H1 (cell line): ENCODE measurements around the gene PLB1. TPM values are rescaled to one million over a fixed set of nuclear protein-coding genes. Genes with fewer than 3 reads are reported as not detected.

Source experiments
- CTCF ChIA-PET: fragments of 300-600 bp; sonication (Branson Sonifier 250); formaldehyde crosslinking; loops from one replicate; lab custom pipeline; 2021; ENCODE audit not compliant: partially characterized antibody; lab: Charles Lee
- POLR2A ChIA-PET: fragments of 300-600 bp; sonication (Branson Sonifier 250); formaldehyde crosslinking; loops from one replicate; lab custom pipeline; 2021; ENCODE audit warnings: inconsistent platforms; ENCODE audit not compliant: partially characterized antibody; lab: Charles Lee
- DNase-seq, 2 experiments: peaks; one replicate each; pipeline versions ENCODE4 v3.0.0 to v3.0.0-alpha.2; 2010 to 2022; ENCODE audit warnings: low spot score in 2 of 2, low read depth in 1 of 2, mixed read lengths in 1 of 2
- FAIRE-seq: peaks from 2 replicates; lab custom pipeline; 2011; peaks lifted over from hg19 to GRCh38; lab: Jason Lieb, UNC
- H2AFZ ChIP-seq: 2 replicates; pipeline ENCODE4 v1.8.1; 2012; ENCODE audit warnings: low read length, inconsistent platforms
- H2AK5ac ChIP-seq: 2 replicates; pipeline ENCODE4 v1.6.1; 2013; ENCODE audit warnings: low read depth, low read length
- H2BK120ac ChIP-seq: replicated peaks from 2 replicates; pipeline ENCODE3; 2013; ENCODE audit warnings: low read depth, low read length, inconsistent platforms
- H2BK12ac ChIP-seq: 2 replicates; pipeline ENCODE4 v1.6.1; 2013; ENCODE audit warnings: low read depth, low read length
- H2BK15ac ChIP-seq: 2 replicates; pipeline ENCODE4 v1.6.1; 2013; ENCODE audit warnings: low read length
- H2BK20ac ChIP-seq: 2 replicates; pipeline ENCODE4 v1.6.1; 2013; ENCODE audit warnings: low read length
- H2BK5ac ChIP-seq: 2 replicates; pipeline ENCODE4 v1.6.1; 2013; ENCODE audit warnings: low read depth, low read length
- H3K14ac ChIP-seq: 2 replicates; pipeline ENCODE4 v1.6.1; 2013; ENCODE audit warnings: inconsistent platforms; ENCODE audit not compliant: insufficient read length
- H3K18ac ChIP-seq: 2 replicates; pipeline ENCODE4 v1.6.1; 2013; ENCODE audit warnings: low read length; ENCODE audit errors: extremely low read depth
- H3K23ac ChIP-seq: 2 replicates; pipeline ENCODE4 v1.6.1; 2013; ENCODE audit warnings: inconsistent platforms; ENCODE audit not compliant: insufficient read length
- H3K23me2 ChIP-seq: 2 replicates; pipeline ENCODE4 v1.6.1; 2013; ENCODE audit warnings: low read depth, low read length
- H3K27ac ChIP-seq: 2 replicates; pipeline ENCODE4 v1.6.1; 2011; ENCODE audit warnings: low read depth, low read length, inconsistent platforms
- H3K27me3 ChIP-seq, 4 experiments: replicated peaks in 1 of 4; 1 replicate in 1 of 4; 2 replicates in 3 of 4; pipeline versions ENCODE4 v1.6.1 to v1.8.1; 2011 to 2013; ENCODE audit warnings: low read length in 3 of 4, mild to moderate bottlenecking in 3 of 4, inconsistent platforms in 2 of 4, mixed read lengths in 2 of 4, moderate library complexity in 1 of 4; ENCODE audit not compliant: control insufficient read depth in 3 of 4, insufficient read depth in 3 of 4; ENCODE audit errors: extremely low read depth in 1 of 4
- H3K36me3 ChIP-seq, 4 experiments: 2 replicates each; pipeline versions ENCODE4 v1.6.1 to v1.8.1; 2011 to 2013; ENCODE audit warnings: mild to moderate bottlenecking in 4 of 4, low read length in 3 of 4, moderate library complexity in 2 of 4, control low read depth in 1 of 4, inconsistent platforms in 1 of 4; ENCODE audit not compliant: insufficient read depth in 4 of 4, control insufficient read depth in 2 of 4
- H3K4ac ChIP-seq: replicated peaks from 2 replicates; pipeline ENCODE3; 2013; ENCODE audit warnings: low read length, low read depth, mixed read lengths, inconsistent platforms; ENCODE audit not compliant: insufficient read length
- H3K4me1 ChIP-seq, 4 experiments: replicated peaks in 1 of 4; 1 replicate in 1 of 4; 2 replicates in 3 of 4; pipeline versions ENCODE4 v1.6.1 to v1.8.1; 2011 to 2013; ENCODE audit warnings: low read length in 3 of 4, inconsistent platforms in 2 of 4, mixed read lengths in 1 of 4; ENCODE audit not compliant: insufficient read depth in 4 of 4, control insufficient read depth in 3 of 4
- H3K4me2 ChIP-seq, 2 experiments: 2 replicates each; pipeline versions ENCODE4 v1.6.1 to v1.8.1; 2011 to 2013; ENCODE audit warnings: low read depth in 2 of 2, low read length in 2 of 2, control low read depth in 1 of 2, inconsistent platforms in 1 of 2, mild to moderate bottlenecking in 1 of 2; ENCODE audit not compliant: insufficient read depth in 1 of 2
- H3K4me3 ChIP-seq, 4 experiments: fragments of 200-600, 300-600 bp in 1 of 4; sonication (generic), shearing (Covaris generic), sonication (Bioruptor Twin) in 1 of 4; 2 replicates each; pipeline versions ENCODE4 v1.5.1 to v1.8.1; 2011 to 2016; ENCODE audit warnings: low read length in 4 of 4, low read depth in 3 of 4, control low read depth in 2 of 4, inconsistent platforms in 2 of 4, mild to moderate bottlenecking in 2 of 4, mixed read lengths in 1 of 4, moderate library complexity in 1 of 4; ENCODE audit not compliant: insufficient read depth in 2 of 4; ENCODE audit errors: extremely low read depth in 1 of 4
- H3K56ac ChIP-seq: replicated peaks from 2 replicates; pipeline ENCODE3; 2013; ENCODE audit warnings: low read depth, mild to moderate bottlenecking, mixed read lengths, low read length, inconsistent platforms; ENCODE audit not compliant: insufficient read length
- H3K79me1 ChIP-seq: 2 replicates; pipeline ENCODE4 v1.6.1; 2013; ENCODE audit warnings: low read depth, low read length, control low read depth
- H3K79me2 ChIP-seq, 2 experiments: 2 replicates each; pipeline versions ENCODE4 v1.6.1 to v1.8.1; 2012 to 2013; ENCODE audit warnings: low read length in 2 of 2, mild to moderate bottlenecking in 2 of 2, inconsistent platforms in 1 of 2; ENCODE audit not compliant: insufficient read depth in 2 of 2, control insufficient read depth in 1 of 2
- H3K9ac ChIP-seq, 4 experiments: replicated peaks in 1 of 4; 1 replicate in 1 of 4; 2 replicates in 3 of 4; pipeline versions ENCODE4 v1.6.1 to v1.8.1; 2011 to 2013; ENCODE audit warnings: low read depth in 3 of 4, low read length in 3 of 4, control low read depth in 2 of 4, mild to moderate bottlenecking in 2 of 4, moderate library complexity in 2 of 4, inconsistent platforms in 1 of 4; ENCODE audit errors: extremely low read depth in 1 of 4
- H3K9me3 ChIP-seq, 2 experiments: 2 replicates each; pipeline versions ENCODE4 v1.6.1 to v1.8.1; 2012 to 2013; ENCODE audit warnings: mild to moderate bottlenecking in 2 of 2, moderate library complexity in 2 of 2, control low read depth in 1 of 2, inconsistent platforms in 1 of 2, low read depth in 1 of 2, low read length in 1 of 2, mixed read lengths in 1 of 2; ENCODE audit not compliant: insufficient read depth in 2 of 2
- H4K20me1 ChIP-seq, 2 experiments: replicated peaks in 1 of 2; 2 replicates each; pipeline versions ENCODE3 to v1.8.1; 2011 to 2013; ENCODE audit warnings: inconsistent platforms in 2 of 2, low read length in 2 of 2, mild to moderate bottlenecking in 1 of 2; ENCODE audit not compliant: insufficient read depth in 2 of 2, control insufficient read depth in 1 of 2
- H4K5ac ChIP-seq: 2 replicates; pipeline ENCODE4 v1.6.1; 2013; ENCODE audit warnings: low read length, low read depth, mixed read lengths, inconsistent platforms; ENCODE audit not compliant: insufficient read length
- H4K8ac ChIP-seq: 2 replicates; pipeline ENCODE4 v1.8.0; 2013; ENCODE audit warnings: mild to moderate bottlenecking, moderate library complexity, low read length, inconsistent platforms; ENCODE audit not compliant: insufficient read depth; ENCODE audit errors: extremely low read depth
- H4K91ac ChIP-seq: replicated peaks from 2 replicates; pipeline ENCODE3; 2013; ENCODE audit warnings: low read length, mixed read lengths, inconsistent platforms; ENCODE audit not compliant: insufficient read length
- ATF2 ChIP-seq: IDR thresholded peaks from 2 replicates; pipeline ENCODE4 v1.6.1; 2012; ENCODE audit warnings: low read length, inconsistent platforms
- E2F6 ChIP-seq: IDR thresholded peaks from 2 replicates; pipeline ENCODE4 v1.6.1; 2012; ENCODE audit warnings: inconsistent platforms
- JUND ChIP-seq: IDR thresholded peaks from 2 replicates; pipeline ENCODE4 v1.6.1; 2011; ENCODE audit warnings: mild to moderate bottlenecking, improper control_type of control experiment, low read length
- KDM4A ChIP-seq: IDR thresholded peaks from one replicate; pipeline ENCODE4 v1.7.1; 2012; ENCODE audit warnings: low read depth, mild to moderate bottlenecking, moderate library complexity, low read length, inconsistent platforms; ENCODE audit not compliant: severe bottlenecking
- MAX ChIP-seq: IDR thresholded peaks from 2 replicates; pipeline ENCODE4 v1.6.1; 2012; ENCODE audit warnings: inconsistent platforms
- RBBP5 ChIP-seq: IDR thresholded peaks from 2 replicates; pipeline ENCODE4 v1.7.1; 2012; ENCODE audit warnings: low read depth, mild to moderate bottlenecking, inconsistent platforms, low read length, moderate library complexity, borderline replicate concordance
- SP2 ChIP-seq: IDR thresholded peaks from 2 replicates; pipeline ENCODE4 v1.6.1; 2012; ENCODE audit warnings: mild to moderate bottlenecking, low read length, inconsistent platforms
- SRF ChIP-seq: IDR thresholded peaks from 2 replicates; pipeline ENCODE4 v1.6.1; 2011; ENCODE audit warnings: mild to moderate bottlenecking, low read depth, low read length, moderate library complexity
- SUZ12 ChIP-seq: fragments of 200-600 bp; sonication (generic); IDR thresholded peaks from 2 replicates; pipeline ENCODE4 v1.6.1; 2012; ENCODE audit warnings: mild to moderate bottlenecking, inconsistent platforms, low read length, moderate library complexity, mixed read lengths
- TAF1 ChIP-seq: IDR thresholded peaks from 2 replicates; pipeline ENCODE4 v1.6.1; 2011; ENCODE audit warnings: mild to moderate bottlenecking, low read depth, low read length
- WGBS, 2 experiments: shearing (Covaris generic) in 1 of 2; methylation state at CpG; one replicate each; pipeline versions ENCODE4 v1.1.6 to v1.1.7; 2013 to 2015; ENCODE audit warnings: low lambda C conversion rate in 2 of 2, mixed read lengths in 2 of 2, inconsistent platforms in 1 of 2, low coverage in 1 of 2, missing lambda C conversion rate in 1 of 2; ENCODE audit not compliant: insufficient replicate concordance in 2 of 2, insufficient coverage in 1 of 2, insufficient read length in 1 of 2; ENCODE audit errors: extremely low coverage in 1 of 2, missing lambda C conversion rate in 1 of 2; 5-methylcytosine and 5-hydroxymethylcytosine counted together
- polyA plus RNA-seq, 7 experiments: library from polyadenylated mRNA; depleted of rRNA in 3 of 7; stranded (reverse) in 5 of 7; unstranded in 2 of 7; fragments of >200 nt in 5 of 7; fragments of 200-250 nt in 2 of 7; gene quantifications; 1 replicate in 5 of 7; 2 replicates in 1 of 7; 4 replicates in 1 of 7; pipeline versions ENCODE4 v1.2.1 to v1.2.3, GENCODE V29; 2011 to 2013; ENCODE audit warnings: missing spikeins in 2 of 7, mixed read lengths in 2 of 7
- total RNA-seq: library from RNA; stranded (reverse); fragmentation: NEBNext Ultra II Directional; extraction: Animal tissue kit (Norgen Biotek cat#: 25700); gene quantifications from 2 replicates; pipeline ENCODE4 v1.2.1, GENCODE V29; 2021

PLB1 gene
- total and polyA plus RNA-seq, 2 of the 8 experiments (the other 6 are each of a cell fraction or from before 2014, with no cell fraction given), result 0.20 to 0.36 TPM

GRCh38 chr2:28662044-28662443, 166.2 kb downstream of the PLB1 start:
- Histone ChIP-seq H3K23ac (no peak overlapping the region), H3K79me2 (no peaks in the 10 kb centered on the region), H4K20me1 (no peaks in the 10 kb centered on the region), H3K4me3 (no peak overlapping the region), H2BK15ac (no peak overlapping the region), H3K4me1 (peaks cover 0 to 5% (median 0%) of the 10 kb centered on the region in 4 experiments; a peak in 2 of 7 replicates), H3K4me2 (no peak overlapping the region), H3K23me2 (no peaks in the 10 kb centered on the region), H2BK12ac (no peak overlapping the region), H3K14ac (no peak overlapping the region), H3K9ac (no peak overlapping the region), H3K18ac (no peak overlapping the region), H2BK5ac (no peak overlapping the region), H2BK20ac (no peak overlapping the region), H3K9me3 (no peaks in the 10 kb centered on the region), H3K79me1 (no peaks in the 10 kb centered on the region), H4K5ac (no peak overlapping the region), H2AFZ (no peak overlapping the region), H4K8ac (no peak overlapping the region), H3K36me3 (no peaks in the 10 kb centered on the region), H4K91ac (no peak overlapping the region), H2BK120ac (no peak overlapping the region), H3K27me3 (no peaks in the 10 kb centered on the region), H3K4ac (no peak overlapping the region), H3K56ac (no peak overlapping the region), H2AK5ac (no peak overlapping the region), H3K27ac (no peak overlapping the region)
- CTCF ChIA-PET, result interaction anchor here (1.0 to 1.2 kb wide), 3 partner anchors 27 to 85 kb away, joined by 3 read pairs; no protein-coding TSS in a partner anchor
- POLR2A ChIA-PET, result interaction anchor here (2.0 kb wide), 1 partner anchor 90 kb away, joined by 5 read pairs; the partner anchor contains the start of gene PPP1CB
- TF ChIP-seq TAF1 (no peak), RBBP5 (no peak), E2F6 (no peak), ATF2 (no peak), MAX (no peak), JUND (no peak), SUZ12 (no peak), KDM4A (no peak), SP2 (no peak), SRF (no peak)
- 93% methylated on average over 1 of the region's 1 CpG; no CpG with 5 or more reads in 1 of the 2 experiments for WGBS, 2 experiments
- DNase-seq (no peak), FAIRE-seq (no peak)
